Urinary bladder (tissue), 4 donors: Measurements from ENCODE around the gene ZBTB2. TPM values are rescaled to one million over a fixed set of nuclear protein-coding genes. Genes with fewer than 3 reads are reported as not detected.
A peak's percentile ranks its signal among the peaks of the same experiment; 100 is the strongest.
"Not testable (repeated sequence)": the region's sequence is repeated elsewhere in the genome, so short reads cannot be mapped to it uniquely, and the experiment has no call there.

Experiments
- DNase-seq: peaks from one replicate; pipeline ENCODE4 v3.0.0-alpha.2; 2015; ENCODE audit errors: extremely low spot score
- H3K27ac ChIP-seq: one replicate; pipeline ENCODE4 v1.5.1; 2013; ENCODE audit warnings: low read depth, mild to moderate bottlenecking, moderate library complexity
- H3K36me3 ChIP-seq: one replicate; pipeline ENCODE4 v1.6.1; 2013; ENCODE audit warnings: mild to moderate bottlenecking, moderate library complexity; ENCODE audit not compliant: insufficient read depth
- H3K4me1 ChIP-seq: one replicate; pipeline ENCODE4 v1.6.1; 2013; ENCODE audit warnings: mild to moderate bottlenecking, moderate library complexity; ENCODE audit not compliant: insufficient read depth
- H3K4me3 ChIP-seq: one replicate; pipeline ENCODE4 v1.5.1; 2013; ENCODE audit warnings: low read depth, low read length
- WGBS: extraction: QIAGEN DNeasy Blood & Tissue Kit; methylation state at CpG from one replicate; pipeline ENCODE4 v1.1.7; 2013; 5-methylcytosine and 5-hydroxymethylcytosine counted together
- polyA plus RNA-seq: library from polyadenylated mRNA; stranded (reverse); fragments of 200-250 nt; gene quantifications from one replicate; pipeline ENCODE4 v1.2.3, GENCODE V29; 2013
- total RNA-seq: library from RNA; depleted of rRNA; stranded (reverse); fragments of >200 nt; gene quantifications from one replicate; pipeline ENCODE4 v1.2.3, GENCODE V29; 2014
- donor health status: healthy with polysubstance abuse.
- donor health status: healthy.

Gene ZBTB2
- total and polyA plus RNA-seq, 2 donors, result 10.3 to 14.2 TPM

DNA sequence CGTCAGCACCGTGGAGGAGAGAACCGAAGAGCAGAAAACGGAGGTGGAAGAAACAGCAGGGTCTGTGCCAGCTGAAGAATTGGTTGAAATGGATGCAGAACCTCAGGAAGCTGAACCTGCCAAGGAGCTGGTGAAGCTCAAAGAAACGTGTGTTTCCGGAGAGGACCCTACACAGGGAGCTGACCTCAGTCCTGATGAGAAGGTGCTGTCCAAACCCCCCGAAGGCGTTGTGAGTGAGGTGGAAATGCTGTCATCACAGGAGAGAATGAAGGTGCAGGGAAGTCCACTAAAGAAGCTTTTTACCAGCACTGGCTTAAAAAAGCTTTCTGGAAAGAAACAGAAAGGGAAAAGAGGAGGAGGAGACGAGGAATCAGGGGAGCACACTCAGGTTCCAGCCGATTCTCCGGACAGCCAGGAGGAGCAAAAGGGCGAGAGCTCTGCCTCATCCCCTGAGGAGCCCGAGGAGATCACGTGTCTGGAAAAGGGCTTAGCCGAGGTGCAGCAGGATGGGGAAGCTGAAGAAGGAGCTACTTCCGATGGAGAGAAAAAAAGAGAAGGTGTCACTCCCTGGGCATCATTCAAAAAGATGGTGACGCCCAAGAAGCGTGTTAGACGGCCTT is 41.6 kb downstream of the ZBTB2 start:
- WGBS, result 93% methylated on average over 19 of the region's 19 CpGs
- Histone ChIP-seq H3K4me3 (no peak overlapping the region), H3K4me1 (no peaks in the 10 kb centered on the region), H3K36me3 (no peaks in the 10 kb centered on the region), H3K27ac (no peak overlapping the region)
- no peak for DNase-seq

DNA sequence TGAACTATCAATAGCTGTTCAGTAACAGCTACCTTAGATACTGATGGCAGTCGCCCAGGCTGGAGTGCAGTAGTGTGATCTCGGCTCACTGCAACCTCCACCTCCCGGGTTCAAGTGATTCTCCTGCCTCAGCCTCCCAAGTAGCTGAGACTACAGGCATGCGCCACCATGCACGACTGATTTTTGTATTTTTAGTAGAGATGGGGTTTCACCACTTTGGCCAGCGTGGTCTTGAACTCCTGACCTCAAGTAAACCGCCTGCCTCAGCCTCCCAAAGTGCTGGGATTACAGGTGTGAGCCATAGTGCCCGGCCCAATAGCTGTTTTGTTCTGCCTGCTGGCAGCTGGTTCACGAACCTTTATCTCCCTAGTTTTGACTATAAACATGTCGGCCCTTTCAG is 48.6 kb downstream of the ZBTB2 start:
- DNase-seq, H3K36me3 ChIP-seq, H3K27ac ChIP-seq, H3K4me1 ChIP-seq, H3K4me3 ChIP-seq: not testable (repeated sequence)
- 82% methylated on average over 10 of the region's 10 CpGs for WGBS

DNA sequence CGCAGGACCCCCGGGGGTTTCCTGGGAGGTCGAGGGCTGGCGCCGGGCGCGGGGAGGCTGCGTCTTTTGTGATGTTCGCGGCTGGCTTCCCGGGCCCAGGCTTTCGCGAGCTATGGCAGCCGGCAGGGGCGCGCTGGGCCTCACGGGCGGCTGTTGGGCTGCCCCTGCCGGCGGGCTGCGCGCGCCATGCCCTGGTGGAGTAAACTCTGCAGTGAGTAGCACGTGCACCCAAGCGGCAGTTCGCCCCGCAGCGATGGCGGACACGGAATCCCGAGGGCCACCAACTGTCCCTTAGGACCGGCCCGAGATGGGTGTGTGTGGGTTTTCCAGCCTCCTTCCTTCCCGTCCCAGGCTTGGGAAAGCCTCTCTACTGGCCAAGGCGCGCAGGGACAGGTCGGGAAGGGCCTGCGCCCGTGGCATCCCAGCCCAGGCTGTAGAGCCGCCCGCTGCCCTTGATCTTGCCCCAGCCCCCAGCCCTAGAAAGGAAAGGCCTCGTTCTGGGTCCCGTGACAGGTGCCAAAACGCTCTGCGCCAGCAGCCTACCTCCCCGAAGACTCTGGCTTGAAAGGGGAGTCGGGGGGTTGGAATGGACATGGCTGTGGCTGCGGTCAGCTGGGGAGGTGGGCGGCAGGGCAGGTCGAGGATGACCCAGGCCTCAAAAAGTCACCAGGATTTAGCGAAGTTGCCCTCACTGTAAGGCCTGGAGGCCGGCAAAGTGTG is 49.7 kb downstream of the ZBTB2 start:
- Histone ChIP-seq H3K27ac (no peak overlapping the region), H3K4me1 (no peaks in the 10 kb centered on the region), H3K4me3 (no peak overlapping the region), H3K36me3 (no peaks in the 10 kb centered on the region)
- DNase-seq, result no peak
- WGBS, result 95% methylated on average over 52 of the region's 52 CpGs

DNA sequence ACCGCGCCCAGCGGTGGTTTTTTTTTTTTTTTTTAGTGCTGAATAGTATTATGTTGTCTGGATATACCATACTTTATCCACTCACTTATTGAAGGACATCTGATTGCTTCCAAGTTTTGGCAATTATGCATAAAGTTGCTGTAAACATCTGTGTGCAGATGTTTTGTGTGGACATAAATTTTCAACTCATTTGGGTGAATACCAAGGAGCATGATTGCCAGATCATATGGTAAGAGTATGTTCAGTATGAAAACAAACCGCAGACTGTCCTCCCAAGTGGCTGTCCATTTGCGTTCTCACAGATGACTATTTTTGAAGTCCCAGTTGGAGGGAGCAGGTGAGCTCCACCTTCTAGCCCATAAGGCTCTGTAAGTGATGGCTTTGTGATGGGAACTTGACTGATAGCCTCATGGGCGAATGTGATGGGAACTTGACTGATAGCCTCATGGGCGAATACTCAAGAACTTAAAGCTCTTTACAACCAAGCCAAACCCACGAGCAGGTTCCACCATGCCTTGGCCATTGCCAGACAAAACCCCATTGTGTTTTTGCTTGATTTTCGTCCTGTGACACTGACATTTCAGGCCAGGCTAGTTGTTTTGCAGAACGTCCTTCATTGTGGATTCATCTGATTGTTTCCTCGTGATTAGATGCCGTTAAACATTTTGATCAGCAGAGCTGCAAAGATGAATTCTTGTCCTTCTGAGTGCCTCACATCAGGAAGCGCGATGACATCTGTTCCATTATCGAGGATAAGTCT is 51.0 kb downstream of the ZBTB2 start:
- WGBS, result 83% methylated on average over 15 of the region's 15 CpGs
- no peak for DNase-seq
- H3K4me3 ChIP-seq, result no peak overlapping the region
- H3K36me3 ChIP-seq, result no peaks in the 10 kb centered on the region
- no peak overlapping the region for H3K27ac ChIP-seq
- no peaks in the 10 kb centered on the region for H3K4me1 ChIP-seq

DNA sequence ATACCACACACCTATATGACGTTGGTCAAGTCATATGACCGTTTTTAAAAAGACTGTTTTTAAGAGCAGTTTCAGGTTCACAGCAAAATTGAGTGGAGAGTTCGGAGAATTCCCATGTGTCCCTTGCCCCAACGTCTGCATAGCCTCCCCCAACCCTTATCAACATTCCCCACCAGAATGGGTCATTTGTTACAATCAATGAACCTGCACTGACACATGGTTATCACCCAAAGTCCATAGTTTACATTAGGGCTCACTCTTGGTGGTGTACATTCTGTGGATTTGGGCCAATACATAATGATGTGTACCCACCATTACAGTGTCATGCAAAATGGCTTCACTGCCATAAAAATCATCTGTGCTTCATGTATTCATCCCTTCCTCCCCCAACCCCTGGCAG is 52.0 kb downstream of the ZBTB2 start:
- DNase-seq, result no peak
- H3K4me3 ChIP-seq, result no peak overlapping the region
- 72% methylated on average over 4 of the region's 4 CpGs for WGBS
- no peaks in the 10 kb centered on the region for H3K4me1 ChIP-seq
- H3K27ac ChIP-seq, result no peak overlapping the region
- no peaks in the 10 kb centered on the region for H3K36me3 ChIP-seq

DNA sequence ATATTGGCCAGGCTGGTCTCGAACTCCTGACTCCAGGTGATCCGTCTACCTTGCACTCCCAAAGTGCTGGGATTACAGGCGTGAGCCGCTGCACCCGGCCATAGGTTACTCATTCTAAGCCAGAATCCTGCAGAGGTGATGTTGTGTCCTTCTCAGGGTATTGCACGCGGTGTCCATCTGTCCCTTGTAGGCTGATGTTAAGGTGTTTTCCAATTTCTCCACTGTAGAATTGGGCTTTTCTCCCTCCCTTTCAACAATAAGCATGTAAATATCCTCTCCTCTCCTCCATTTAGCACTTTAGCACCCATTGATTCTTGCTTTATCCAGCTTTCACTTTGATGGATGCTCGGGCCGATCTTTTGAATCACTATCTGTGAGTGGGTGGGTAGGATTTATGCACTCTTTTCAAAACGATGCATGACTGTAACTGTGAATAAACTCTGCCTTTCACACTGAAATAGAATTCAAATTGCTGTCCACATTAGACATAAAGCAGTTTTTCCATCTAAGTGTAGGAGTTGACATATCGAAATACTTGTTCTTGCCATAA is 52.6 kb downstream of the ZBTB2 start:
- Histone ChIP-seq H3K4me1 (no peaks in the 10 kb centered on the region), H3K4me3 (no peak overlapping the region), H3K36me3 (no peaks in the 10 kb centered on the region), H3K27ac (no peak overlapping the region)
- no peak for DNase-seq
- 82% methylated on average over 11 of the region's 11 CpGs for WGBS

DNA sequence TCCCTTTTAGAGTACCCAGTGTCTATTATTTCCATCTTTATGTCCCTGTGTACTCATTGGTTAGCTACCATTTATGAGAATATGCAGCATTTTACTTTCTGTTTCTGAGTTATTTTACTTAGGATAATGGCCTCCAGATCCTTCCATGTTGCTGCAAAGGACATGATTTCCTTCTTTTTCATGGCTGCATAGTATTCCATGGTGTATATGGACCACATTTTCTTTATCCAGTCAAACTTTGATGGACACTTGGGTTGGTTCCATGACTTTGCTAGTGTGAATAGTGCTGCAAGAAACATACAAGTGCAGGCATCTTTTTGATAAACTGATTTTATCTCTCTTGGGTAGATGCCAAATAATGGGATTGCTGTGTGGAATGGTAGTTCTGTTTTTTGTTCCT is 55.4 kb downstream of the ZBTB2 start:
- Histone ChIP-seq H3K4me1 (no peaks in the 10 kb centered on the region), H3K27ac (no peak overlapping the region), H3K4me3 (no peak overlapping the region), H3K36me3 (no peaks in the 10 kb centered on the region)
- no peak for DNase-seq

DNA sequence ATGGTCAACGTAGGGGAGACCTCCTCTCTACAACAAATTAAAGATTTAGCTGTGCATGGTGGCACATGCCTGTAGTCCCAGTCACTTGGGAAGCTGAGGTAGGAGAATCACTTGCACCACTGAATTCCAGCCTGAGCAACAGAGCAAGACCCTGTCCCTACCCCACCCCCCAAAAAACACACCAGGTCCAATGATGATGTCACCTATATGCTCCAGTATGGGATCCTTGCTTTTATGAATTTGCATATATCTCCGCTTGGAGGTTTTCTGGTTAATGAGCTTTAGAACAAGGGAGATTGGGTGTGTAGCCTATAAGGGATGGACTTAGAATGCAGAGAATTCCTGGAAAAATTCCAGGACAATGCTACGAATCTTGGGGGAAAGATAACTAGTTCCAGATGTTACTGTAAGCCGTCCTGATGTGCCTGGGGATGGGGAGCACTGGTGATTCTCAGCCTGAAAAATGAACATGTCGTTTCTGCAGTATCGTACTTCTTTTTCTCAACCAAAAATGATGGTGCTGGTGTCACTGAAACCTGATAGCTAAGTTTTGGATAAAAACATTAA is 61.1 kb downstream of the ZBTB2 start:
- Histone ChIP-seq H3K4me3 (no peak overlapping the region), H3K27ac (no peak overlapping the region), H3K36me3 (no peaks in the 10 kb centered on the region), H3K4me1 (no peaks in the 10 kb centered on the region)
- no peak for DNase-seq
- WGBS, result 48% methylated on average over 6 of the region's 6 CpGs

DNA sequence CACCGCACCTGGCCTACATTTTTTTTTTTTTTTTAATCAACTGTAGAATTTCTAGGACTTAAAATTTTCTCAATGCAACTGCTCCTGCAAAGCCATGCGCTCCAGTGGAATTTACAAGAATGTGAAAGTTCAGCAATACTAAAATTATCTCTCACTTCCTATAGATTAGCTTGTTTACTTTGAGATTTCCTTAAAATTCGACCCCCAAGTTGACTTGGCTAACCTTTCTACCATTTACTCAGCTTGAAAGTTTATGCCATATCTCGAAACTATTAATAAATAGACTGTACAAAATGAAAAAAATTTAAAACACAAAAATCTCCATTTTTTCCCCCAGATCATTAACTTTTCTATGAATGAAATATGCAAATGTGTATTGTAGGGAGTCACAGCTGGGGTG is 64.3 kb downstream of the ZBTB2 start:
- 60% methylated on average over 4 of the region's 4 CpGs for WGBS
- Histone ChIP-seq H3K36me3 (no peaks in the 10 kb centered on the region), H3K27ac (no peak overlapping the region), H3K4me3 (no peak overlapping the region), H3K4me1 (no peaks in the 10 kb centered on the region)
- DNase-seq, result no peak

DNA sequence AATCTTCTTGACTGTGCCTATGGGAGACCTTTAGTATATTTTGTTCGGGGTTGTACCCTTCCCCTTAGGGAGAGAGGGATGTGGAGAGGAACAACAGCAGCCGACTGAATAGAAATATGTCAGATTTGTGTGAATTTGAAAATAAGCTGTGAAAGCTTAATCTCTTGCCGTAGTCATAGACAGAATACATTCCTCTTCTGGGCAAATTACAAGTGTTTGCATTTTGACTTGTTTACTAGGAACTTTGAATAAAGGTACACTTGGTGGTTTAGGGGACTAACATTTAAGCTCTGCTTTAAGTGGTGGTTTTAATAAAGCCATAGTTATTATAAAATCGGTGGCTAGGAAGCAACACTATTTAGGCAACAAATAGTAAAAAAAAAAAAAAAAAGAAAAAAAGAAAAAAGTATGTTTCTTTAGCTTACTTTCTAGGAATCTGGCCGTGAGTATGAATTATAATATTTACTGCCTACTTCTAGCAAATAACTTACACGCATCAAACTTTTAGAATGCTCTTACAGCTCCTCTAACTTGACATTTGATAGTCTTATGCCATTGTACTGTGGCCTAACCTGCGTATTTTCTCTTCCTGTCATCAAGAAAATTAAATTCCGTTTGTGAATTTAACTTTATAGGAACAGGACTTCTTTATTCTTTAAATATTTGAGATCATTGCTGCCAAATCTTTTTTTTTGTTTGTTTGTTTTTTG is 65.1 kb downstream of the ZBTB2 start:
- 41% methylated on average over 8 of the region's 8 CpGs for WGBS
- DNase-seq, result no peak
- Histone ChIP-seq H3K27ac (no peak overlapping the region), H3K4me1 (no peaks in the 10 kb centered on the region), H3K36me3 (no peaks in the 10 kb centered on the region), H3K4me3 (peak overlapping the region; percentile 50)

DNA sequence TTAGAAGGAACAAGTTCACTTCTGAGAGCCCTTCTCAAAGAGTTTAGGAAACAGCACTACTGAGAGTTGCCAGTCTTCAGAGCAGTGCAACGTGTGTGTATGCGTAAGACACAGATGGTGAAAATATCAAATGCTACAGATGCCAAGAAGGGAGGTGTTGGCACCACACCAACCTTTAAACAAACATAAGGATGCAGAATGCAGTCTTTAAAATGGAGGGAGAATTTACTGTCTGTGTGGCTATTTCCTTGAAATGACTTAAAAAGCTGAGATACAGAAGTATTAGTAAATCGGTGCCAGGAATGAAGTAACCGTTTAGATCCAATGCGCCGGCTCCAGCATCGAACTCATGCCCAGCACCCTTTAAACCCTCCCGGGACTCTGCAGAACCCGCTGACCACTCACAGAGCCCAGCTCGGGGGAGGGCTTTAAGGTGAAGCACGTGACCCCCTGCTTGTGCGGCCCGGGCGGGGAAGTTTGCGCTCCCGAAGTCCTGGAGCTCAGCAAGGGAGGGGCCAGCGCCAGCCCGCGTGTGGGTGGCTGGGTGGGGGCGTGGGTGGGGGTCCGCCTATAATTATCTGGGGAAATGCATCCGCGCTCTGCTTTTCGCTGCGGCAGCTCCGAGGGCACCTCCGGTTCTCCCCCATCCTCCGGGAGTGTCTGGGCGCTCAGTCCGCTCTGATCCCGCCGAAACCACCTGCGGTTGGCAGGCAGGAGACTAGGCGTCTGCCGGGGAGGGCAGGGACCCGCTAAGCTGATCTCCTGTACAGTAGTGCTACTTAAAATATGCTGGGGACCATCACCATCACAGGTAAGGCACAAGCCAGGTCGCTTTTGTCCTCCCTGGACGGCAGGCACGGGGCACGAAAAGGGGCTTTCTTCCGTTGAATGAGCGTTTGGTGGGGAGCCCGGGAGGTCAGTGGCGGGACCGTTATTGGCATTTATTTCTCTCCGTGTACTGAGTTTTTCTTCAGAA is 66.0 kb downstream of the ZBTB2 start:
- 1% methylated on average over 46 of the region's 46 CpGs for WGBS
- Histone ChIP-seq H3K4me3 (peak overlapping the region; percentile 50), H3K36me3 (no peaks in the 10 kb centered on the region), H3K27ac (no peak overlapping the region), H3K4me1 (no peaks in the 10 kb centered on the region)
- no peak for DNase-seq

DNA sequence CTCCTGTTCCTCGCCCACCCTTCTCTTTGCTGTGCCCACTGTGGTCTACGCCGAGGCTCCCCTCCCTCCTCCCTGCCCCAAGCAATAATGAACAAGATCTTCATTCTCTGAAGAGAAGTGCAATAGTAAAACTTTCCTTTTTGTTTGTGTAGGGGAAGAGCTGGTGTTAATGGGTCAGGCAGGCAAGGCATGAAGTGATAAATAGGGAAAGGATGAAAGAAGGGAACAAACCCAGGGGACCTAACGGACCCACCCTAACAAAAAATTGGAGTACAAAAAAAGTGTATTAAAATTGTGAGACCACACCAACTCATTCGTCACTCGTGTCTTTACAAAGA is 66.9 kb downstream of the ZBTB2 start:
- H3K36me3 ChIP-seq, result no peaks in the 10 kb centered on the region
- no peak overlapping the region for H3K27ac ChIP-seq
- 34% methylated on average over 6 of the region's 6 CpGs for WGBS
- DNase-seq, result no peak
- H3K4me1 ChIP-seq, result no peaks in the 10 kb centered on the region
- no peak overlapping the region for H3K4me3 ChIP-seq
